Neural crest cell (in vitro differentiated cells): ENCODE results near the gene LRRFIP2. TPM values are rescaled to one million over a fixed set of nuclear protein-coding genes. Genes with fewer than 3 reads are reported as not detected.

Experiments
- DNase-seq: peaks from one replicate; pipeline ENCODE4 v3.0.0; 2021; ENCODE audit warnings: low read depth, mixed read lengths, low spot score
- H3K27ac Mint-ChIP-seq: one replicate; pipeline ENCODE4 v1.8.0; 2021; ENCODE audit warnings: mild to moderate bottlenecking, mixed read lengths; ENCODE audit not compliant: unreplicated experiment
- H3K27me3 Mint-ChIP-seq: 2 replicates; pipeline ENCODE4 v1.8.0; 2021; ENCODE audit warnings: low read depth, mild to moderate bottlenecking, mixed read lengths
- H3K36me3 Mint-ChIP-seq: 2 replicates; pipeline ENCODE4 v1.8.0; 2021; ENCODE audit warnings: low read depth, mild to moderate bottlenecking, mixed read lengths
- H3K4me1 Mint-ChIP-seq: 2 replicates; pipeline ENCODE4 v1.8.0; 2021; ENCODE audit warnings: mixed read lengths
- H3K4me3 Mint-ChIP-seq: one replicate; pipeline ENCODE4 v1.8.0; 2021; ENCODE audit warnings: mild to moderate bottlenecking, mixed read lengths
- H3K9me3 Mint-ChIP-seq: 2 replicates; pipeline ENCODE4 v1.8.0; 2021; ENCODE audit warnings: mixed read lengths
- total RNA-seq: library from RNA; stranded (reverse); gene quantifications from 2 replicates; pipeline ENCODE4 v1.2.1, GENCODE V29; 2021
- TF ChIP-seq, protein P1 (sequence below): fragments of 200-600 bp; sonication (generic); conservative IDR thresholded peaks from 2 replicates; pipeline ENCODE4 v1.5.0; 2021; ENCODE audit warnings: antibody characterized with exemption, mild to moderate bottlenecking

LRRFIP2 gene
- total RNA-seq, 1 donor from 2014 or later, result 37.2 TPM

- peaks cover 37% of the 10 kb centered on the region for H3K36me3 Mint-ChIP-seq
- TF ChIP-seq, protein P1, sequence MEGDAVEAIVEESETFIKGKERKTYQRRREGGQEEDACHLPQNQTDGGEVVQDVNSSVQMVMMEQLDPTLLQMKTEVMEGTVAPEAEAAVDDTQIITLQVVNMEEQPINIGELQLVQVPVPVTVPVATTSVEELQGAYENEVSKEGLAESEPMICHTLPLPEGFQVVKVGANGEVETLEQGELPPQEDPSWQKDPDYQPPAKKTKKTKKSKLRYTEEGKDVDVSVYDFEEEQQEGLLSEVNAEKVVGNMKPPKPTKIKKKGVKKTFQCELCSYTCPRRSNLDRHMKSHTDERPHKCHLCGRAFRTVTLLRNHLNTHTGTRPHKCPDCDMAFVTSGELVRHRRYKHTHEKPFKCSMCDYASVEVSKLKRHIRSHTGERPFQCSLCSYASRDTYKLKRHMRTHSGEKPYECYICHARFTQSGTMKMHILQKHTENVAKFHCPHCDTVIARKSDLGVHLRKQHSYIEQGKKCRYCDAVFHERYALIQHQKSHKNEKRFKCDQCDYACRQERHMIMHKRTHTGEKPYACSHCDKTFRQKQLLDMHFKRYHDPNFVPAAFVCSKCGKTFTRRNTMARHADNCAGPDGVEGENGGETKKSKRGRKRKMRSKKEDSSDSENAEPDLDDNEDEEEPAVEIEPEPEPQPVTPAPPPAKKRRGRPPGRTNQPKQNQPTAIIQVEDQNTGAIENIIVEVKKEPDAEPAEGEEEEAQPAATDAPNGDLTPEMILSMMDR, result no peak
- H3K27ac Mint-ChIP-seq, result no peak overlapping the region
- no peak for DNase-seq
- H3K4me1 Mint-ChIP-seq, result no peaks in the 10 kb centered on the region
- H3K9me3 Mint-ChIP-seq, result peaks cover 4% of the 10 kb centered on the region
- H3K27me3 Mint-ChIP-seq, result no peaks in the 10 kb centered on the region
- no peak overlapping the region for H3K4me3 Mint-ChIP-seq
These were observed 132.7 kb downstream of the LRRFIP2 start for GRCh38 chr3:37041546-37042195.

- Mint-ChIP-seq H3K4me1 (no peaks in the 10 kb centered on the region), H3K4me3 (no peak overlapping the region), H3K27ac (no peak overlapping the region), H3K27me3 (no peaks in the 10 kb centered on the region), H3K9me3 (peaks cover 8% of the 10 kb centered on the region), H3K36me3 (peaks cover 48% of the 10 kb centered on the region)
- TF ChIP-seq, protein P1, result no peak
- DNase-seq, result no peak
These were observed 134.2 kb downstream of the LRRFIP2 start for GRCh38 chr3:37040231-37040630.

DNA sequence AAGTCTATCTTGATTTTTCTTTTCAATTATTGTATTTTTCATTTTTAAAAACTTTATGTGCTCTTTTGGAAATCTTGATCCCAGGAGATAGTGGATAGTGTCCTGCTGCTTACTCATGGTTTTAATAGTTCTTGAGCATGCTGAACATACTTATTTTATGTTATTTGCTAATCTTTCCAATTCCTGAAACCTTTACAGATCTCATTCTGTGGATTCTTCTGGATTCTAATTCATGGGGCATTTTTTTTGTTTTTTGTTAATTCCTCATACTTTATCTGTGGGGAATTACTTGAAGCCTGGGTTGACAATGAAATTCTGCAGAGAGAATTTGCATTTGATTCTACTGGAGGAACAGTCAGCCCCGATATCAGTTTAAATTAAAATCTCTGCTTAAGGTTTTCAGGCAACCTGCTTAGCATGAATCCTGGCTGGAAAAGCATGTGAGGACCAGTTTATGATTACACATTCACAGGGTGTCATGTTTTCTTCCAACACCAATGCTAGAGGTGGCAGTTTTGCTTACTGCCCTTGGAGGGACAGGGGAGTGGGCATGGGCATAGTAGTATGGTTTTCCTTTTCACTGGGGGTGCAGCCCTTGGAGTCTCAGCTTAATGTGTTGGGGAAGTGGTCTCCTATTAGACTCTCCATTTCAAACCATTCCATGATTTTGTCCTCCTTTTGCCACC lies 135.1 kb downstream of the LRRFIP2 start:
- Mint-ChIP-seq H3K4me1 (no peaks in the 10 kb centered on the region), H3K27ac (no peak overlapping the region), H3K36me3 (peaks cover 52% of the 10 kb centered on the region), H3K27me3 (no peaks in the 10 kb centered on the region), H3K4me3 (no peak overlapping the region), H3K9me3 (peaks cover 10% of the 10 kb centered on the region)
- TF ChIP-seq, protein P1, result no peak
- DNase-seq, result no peak

GRCh38 chr3:37037352-37037751 lies 137.0 kb downstream of the LRRFIP2 start:
- no peak overlapping the region for H3K27ac Mint-ChIP-seq
- H3K27me3 Mint-ChIP-seq, result no peaks in the 10 kb centered on the region
- no peak overlapping the region for H3K4me3 Mint-ChIP-seq
- TF ChIP-seq, protein P1, result no peak
- no peak for DNase-seq
- H3K36me3 Mint-ChIP-seq, result peaks cover 58% of the 10 kb centered on the region
- no peaks in the 10 kb centered on the region for H3K4me1 Mint-ChIP-seq
- peaks cover 13% of the 10 kb centered on the region for H3K9me3 Mint-ChIP-seq

DNA sequence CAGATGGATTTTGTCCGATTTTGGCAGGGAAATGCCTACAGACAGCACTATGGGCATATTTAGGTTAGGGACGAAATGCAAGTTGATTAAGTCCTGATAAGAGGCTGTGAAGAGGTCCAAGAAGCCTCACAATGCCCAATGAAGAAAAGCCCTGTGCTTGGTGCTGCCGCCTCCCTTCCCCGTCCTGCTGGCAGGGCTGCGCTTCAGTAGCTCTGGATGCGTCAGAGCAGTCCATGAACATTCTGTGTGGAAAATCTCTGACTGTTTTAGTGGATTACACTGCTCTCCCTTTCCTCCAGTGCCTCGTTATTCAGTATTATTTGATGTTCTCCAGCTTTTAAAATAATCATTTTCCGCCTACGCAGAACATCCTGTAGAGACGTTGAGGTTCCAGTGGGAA lies 141.4 kb downstream of the LRRFIP2 start:
- TF ChIP-seq, protein P1, result no peak
- no peaks in the 10 kb centered on the region for H3K27me3 Mint-ChIP-seq
- no peaks in the 10 kb centered on the region for H3K4me1 Mint-ChIP-seq
- peaks cover 13% of the 10 kb centered on the region for H3K9me3 Mint-ChIP-seq
- H3K4me3 Mint-ChIP-seq, result no peak overlapping the region
- H3K36me3 Mint-ChIP-seq, result peaks cover 45% of the 10 kb centered on the region
- H3K27ac Mint-ChIP-seq, result no peak overlapping the region
- no peak for DNase-seq
